Hematopoietic multipotent progenitor cell treated with erythropoietin and hydrocortisone succinate and interleukin-3 and kit ligand, for 15 days (in vitro differentiated cells): ENCODE results near the gene ROR2.

Experiments
- DNase-seq: peaks from one replicate; pipeline ENCODE4 v3.0.0-alpha.2; 2015; ENCODE audit warnings: low spot score

Gene ROR2

GRCh38 chr9:91873637-91874051 is 76.4 kb downstream of the ROR2 start:
- no peak for DNase-seq

GRCh38 chr9:91868732-91869391 is 81.2 kb downstream of the ROR2 start:
- DNase-seq: no peak

- DNase-seq: no peak
Measured at GRCh38 chr9:91867740-91868139, 82.3 kb downstream of the ROR2 start.

DNA sequence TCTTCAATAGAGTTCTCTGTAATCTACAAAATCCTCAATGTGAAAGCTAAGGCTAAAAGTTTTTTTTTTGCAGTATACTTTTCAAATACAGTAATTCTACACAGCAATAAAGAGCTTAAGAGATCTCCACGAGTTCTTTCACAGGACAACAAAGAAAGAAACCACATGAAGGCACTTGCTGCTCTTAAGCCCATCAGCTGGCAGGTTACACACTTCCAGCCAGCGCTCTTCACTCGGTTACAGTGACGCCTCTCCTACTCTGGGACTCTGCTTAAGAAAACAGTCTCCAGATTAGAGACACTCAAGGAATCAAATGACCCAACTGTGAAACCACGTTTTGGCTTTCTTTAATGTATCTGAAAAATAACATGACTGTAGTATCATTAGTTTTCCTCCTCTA is 85.0 kb downstream of the ROR2 start:
- no peak for DNase-seq

DNA sequence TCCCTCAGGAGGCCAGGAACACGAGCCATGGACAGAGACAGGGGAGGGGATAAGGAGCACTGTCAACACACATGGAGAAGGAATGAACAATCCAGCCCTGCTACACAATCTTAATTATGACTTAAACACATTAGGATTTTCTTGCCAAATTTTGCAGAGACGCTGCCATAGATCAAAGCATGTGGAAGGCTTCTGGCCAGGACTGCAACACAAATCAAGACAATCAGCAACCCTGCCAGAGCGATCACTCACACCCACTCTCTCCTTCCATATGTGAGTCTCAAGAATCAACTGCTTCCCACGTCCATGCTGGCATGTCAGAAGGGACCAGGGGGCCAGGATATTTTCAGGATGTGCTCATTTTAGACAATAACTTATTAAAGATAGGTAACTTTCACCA is 85.6 kb downstream of the ROR2 start:
- no peak for DNase-seq

DNA sequence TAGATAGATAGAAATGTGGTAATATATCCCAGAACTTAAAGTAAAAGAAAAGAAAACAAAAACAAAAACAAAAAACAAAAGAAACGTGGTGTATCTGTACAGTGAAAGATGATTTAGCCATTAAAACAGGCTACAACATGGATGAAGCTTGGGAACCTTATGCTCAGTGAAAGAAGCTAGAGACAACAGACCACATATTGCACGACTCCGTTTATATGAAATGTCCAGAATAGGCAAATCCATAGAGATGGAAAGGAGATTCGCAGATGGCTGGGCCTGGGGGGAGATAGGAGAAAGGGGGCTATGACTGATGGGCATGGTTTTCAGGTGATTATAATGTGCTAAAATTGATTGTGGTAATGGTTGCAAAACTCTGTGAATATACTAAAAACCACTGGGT is 86.6 kb downstream of the ROR2 start:
- DNase-seq: no peak

GRCh38 chr9:91858213-91859030 is 91.6 kb downstream of the ROR2 start:
- DNase-seq: no peak

DNA sequence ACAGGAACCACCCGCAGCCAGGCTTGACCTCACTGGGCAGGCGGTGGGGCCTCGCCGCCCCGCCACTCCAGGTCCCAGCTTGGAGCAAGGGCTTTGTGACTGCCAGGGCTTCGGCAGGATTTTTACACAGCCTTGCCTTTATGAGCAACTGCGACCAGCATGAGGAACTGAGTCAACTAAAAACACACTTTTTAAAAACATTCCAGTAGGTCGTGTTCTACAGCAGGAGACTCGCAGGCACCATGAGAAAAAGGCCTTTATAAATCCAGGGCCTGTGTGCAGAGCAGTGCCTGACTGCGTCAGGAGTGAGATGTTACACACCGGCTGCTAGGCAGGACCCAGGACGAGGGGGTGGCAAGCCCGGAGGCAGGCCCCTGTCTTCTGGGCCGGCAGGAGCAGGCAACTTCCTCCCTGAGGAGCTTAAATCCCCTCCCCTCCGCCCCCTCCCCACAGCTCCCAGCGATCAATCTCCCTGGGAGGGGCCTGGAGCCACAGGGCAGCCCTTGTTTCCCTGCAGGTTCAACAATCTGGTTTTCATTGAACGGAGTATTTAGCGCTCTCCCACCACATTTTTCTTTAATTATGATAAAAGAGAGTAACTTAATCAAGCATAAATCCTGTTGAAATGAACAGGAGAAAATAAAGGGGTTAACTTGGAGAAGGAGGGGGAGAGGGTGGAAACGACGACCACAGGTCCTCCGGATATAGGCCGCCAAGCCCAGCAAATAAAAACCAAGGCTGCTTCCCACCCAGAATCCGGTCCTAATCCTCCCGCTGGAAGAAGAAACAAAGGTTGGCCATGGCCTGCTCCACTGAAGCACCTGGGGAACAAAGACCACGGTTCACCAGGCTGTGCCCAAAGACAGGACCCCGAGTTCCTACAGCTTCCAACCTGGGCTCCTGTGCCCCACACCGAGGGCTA is 92.5 kb downstream of the ROR2 start:
- no peak for DNase-seq

DNA sequence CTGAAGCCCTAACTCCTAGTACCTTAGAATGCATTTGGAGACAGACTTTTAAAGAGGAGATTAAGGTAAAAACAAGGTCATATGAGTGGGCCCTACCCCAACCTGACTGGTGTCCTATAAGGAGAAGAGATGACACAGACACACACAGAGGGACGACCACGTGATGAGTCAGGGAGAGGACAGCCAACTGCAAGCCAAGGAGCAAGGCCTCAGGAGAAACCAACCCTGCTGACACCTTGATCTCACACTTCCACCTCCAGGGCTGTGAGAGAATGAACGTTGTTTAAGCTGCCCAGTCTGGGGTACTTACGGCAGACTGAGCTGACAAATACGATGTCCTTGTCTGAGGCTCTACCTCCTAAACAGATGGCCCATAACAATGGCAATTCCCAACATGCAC is 93.6 kb downstream of the ROR2 start:
- no peak for DNase-seq

DNA sequence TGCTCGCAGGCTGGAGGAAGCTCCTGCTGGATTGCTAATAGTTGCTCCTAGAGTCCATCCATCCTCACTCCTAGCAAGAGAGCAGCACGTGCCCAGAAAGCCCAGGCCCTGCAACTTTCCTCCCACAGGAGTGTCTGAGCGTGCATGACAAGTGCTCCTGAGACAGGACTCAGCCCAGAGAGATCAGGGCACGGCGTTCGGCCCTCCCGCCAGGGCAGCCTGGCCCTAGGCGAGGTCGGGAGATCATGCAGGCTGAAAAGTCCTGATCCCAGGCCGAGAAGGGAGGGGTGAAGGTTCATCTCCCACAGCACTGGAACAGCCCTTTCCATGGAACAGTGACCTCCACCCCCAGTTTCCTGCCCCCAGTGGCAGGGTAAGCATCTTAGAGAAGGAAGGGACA is 94.8 kb downstream of the ROR2 start:
- no peak for DNase-seq

DNA sequence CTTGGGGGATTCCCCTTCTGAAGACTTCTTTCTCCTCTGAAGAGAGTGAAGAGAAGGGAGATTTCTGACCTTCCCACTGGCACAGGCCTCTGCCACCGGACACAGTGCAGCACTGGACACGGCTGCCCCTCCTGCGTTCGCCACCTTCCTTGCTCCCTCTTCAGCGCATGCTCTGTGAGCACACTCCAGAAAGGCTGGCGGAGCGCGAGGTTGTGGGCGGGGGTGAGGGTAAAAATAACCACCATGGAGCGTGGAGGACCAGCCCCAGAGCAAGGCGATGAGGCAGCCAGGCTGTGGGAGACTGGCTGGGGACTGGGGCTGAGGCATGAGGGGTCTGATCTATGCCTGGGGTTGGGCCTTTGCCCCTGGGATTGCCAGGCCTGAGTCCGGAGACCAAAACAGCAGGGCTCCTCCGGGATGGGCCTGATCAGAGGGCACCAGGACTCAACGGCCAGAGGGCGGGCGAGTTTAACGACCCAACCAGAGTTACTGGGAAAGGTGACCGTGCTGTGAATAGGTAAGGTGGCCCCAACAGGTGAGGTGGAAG is 97.2 kb downstream of the ROR2 start:
- no peak for DNase-seq

- no peak for DNase-seq
Measured at GRCh38 chr9:91849694-91850093, 100.3 kb downstream of the ROR2 start.

- no peak for DNase-seq
Measured at GRCh38 chr9:91848146-91848545, 101.9 kb downstream of the ROR2 start.

GRCh38 chr9:91847581-91848091 is 102.4 kb downstream of the ROR2 start:
- no peak for DNase-seq

- DNase-seq: no peak
Measured at GRCh38 chr9:91845879-91846278, 104.1 kb downstream of the ROR2 start.

- DNase-seq: no peak
Measured at GRCh38 chr9:91844701-91845291, 105.2 kb downstream of the ROR2 start.

GRCh38 chr9:91844190-91844589 is 105.8 kb downstream of the ROR2 start:
- no peak for DNase-seq

DNA sequence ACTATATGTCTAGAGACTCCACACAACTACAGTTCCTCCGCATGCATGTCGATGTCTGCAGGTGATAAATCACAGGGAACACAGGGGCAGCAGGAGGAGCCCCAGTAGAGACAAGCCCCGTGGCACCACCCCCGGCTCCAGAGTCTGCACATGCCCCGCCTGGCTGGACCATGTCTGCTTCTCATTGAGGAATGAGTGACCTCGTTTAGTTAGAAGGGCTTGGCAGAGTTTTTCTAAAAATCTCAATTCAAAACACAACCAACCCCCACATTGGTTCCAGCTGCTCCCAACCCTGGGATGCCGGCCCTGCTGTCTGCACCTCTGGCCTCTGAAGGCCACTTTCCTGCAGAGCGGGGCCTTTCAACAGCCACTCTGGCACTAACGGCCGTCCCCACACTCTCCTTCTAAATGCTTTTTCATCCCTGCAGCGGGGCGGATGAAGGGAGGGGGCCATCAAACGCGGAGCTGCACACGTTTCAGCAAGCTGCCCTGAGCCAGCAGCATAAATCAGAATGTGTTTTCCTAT is 106.3 kb downstream of the ROR2 start:
- DNase-seq: no peak

- DNase-seq: no peak
Measured at GRCh38 chr9:91843093-91843492, 106.9 kb downstream of the ROR2 start.

DNA sequence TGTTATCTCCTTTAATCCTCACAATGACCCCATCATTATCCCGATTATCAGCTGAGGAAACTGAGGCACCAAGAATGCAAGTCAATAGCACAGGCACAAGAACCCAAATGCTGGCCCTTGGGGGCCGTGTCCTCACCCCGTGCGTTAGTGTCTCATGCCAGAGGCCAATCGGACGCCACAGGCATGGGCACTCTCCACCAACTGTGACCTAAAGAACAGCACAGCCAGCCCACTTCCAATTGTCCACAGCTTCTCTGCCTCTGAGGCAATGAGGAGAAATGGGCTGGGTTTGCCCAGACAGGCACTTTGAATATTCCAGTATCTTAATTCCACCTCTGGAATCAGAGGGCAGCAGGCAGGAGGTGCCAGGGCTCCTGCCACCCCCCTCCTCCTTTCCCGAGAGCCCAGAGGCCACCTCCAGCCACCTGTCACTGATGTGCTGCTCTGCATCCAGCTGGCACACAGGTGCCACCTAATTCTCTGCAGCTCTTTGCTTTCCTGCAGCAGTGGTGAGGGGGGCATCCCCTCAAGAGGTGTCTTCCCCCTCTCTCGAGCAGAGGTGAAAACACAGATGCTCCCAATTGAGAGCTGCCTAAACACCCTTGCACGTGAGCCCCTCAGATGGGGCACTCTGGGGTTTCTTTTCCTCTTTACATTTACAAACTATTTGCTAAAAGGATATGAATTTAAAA is 107.5 kb downstream of the ROR2 start:
- no peak for DNase-seq

DNA sequence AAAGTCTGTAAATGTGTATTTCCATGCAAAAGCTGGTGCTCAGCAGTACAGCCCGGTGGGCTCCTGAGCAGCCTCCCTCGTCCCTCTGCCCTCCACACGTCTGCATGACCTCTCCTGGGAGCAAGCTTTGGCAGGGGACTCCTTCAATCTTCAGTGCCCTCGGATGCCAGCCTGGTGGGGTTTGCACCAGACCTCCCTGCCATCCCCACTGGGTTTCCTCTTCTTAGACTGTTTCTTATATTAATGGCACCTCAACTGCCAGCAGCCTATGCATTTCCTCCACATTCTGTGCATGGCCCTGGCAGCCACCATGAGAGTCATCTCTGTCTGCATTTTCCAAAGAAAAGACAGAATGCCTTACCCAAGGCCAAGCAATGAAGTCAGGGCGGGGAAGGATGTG is 108.4 kb downstream of the ROR2 start:
- DNase-seq: no peak
